Measurements from ENCODE around the gene PPP1R15A. TPM values are rescaled to one million over a fixed set of nuclear protein-coding genes. Genes with fewer than 3 reads are reported as not detected.

The PPP1R15A gene
- total and polyA plus RNA-seq, 2 donors (not counting 3 experiments of a cell fraction or from before 2014, with no cell fraction given), result 42.3 to 67.4 TPM

DNA sequence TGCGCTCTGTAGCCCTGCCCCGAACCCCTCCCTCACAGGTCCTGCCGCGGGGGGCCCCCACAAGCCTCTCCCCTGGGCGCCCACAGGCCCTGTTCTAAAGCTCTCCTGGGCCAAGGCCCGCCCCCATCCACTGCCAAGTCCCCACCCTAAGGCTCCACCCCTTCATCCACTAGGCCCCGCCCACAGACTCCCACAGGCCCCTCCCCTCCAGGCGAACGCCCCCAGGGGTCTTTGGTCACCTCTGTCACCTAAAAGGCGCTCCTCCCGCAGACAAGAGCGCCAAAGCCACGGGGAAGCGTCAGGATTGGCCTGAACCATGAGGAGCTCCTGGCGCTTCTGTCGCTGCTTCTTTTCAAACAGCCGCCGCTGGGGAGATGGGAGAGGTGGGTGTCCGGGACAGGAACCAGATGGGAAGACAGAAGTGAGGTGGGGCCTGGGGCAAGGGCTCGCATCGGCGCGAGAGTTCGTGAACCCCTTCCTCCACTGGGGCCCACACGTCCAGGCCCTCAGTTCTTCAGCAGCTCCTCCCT is 24.0 kb downstream of the PPP1R15A start:
- Histone ChIP-seq H3K27ac (ENCODE audit: insufficient read depth, low read depth, low read length) (no peak overlapping the region), H3K9me3 (replicated peaks; ENCODE audit: control insufficient read depth, insufficient read depth, low read length) (no peaks in the 10 kb centered on the region), H3K9ac (replicated peaks; ENCODE audit: extremely low read depth, insufficient read depth, low read length) (no peak overlapping the region), H3K79me2 (ENCODE audit: control insufficient read depth, insufficient read depth, low read length) (peaks cover 5% of the 10 kb centered on the region), H3K4me1 (ENCODE audit: control insufficient read depth, extremely low read depth, insufficient read depth, low read length) (peaks cover 12% of the 10 kb centered on the region), H3K4me2 (ENCODE audit: insufficient read depth, low read length) (no peak overlapping the region), H3K27me3 (ENCODE audit: control insufficient read depth in 2 of 2, insufficient read depth in 2 of 2, low read length in 2 of 2) (peaks cover 10 to 11% of the 10 kb centered on the region in 2 experiments), H3K9me1 (replicated peaks; ENCODE audit: control insufficient read depth, extremely low read depth, insufficient read depth, low read length) (no peaks in the 10 kb centered on the region), H4K20me1 (replicated peaks; ENCODE audit: control insufficient read depth, extremely low read depth, insufficient read depth, low read length) (no peaks in the 10 kb centered on the region), H3K4me3 (replicated peaks in 1 of 3; ENCODE audit: insufficient read depth in 1 of 3, low read depth in 1 of 3, low read length in 3 of 3) (peak overlapping the region in 1 of 3 experiments; percentile 14), H2AFZ (ENCODE audit: low read depth, low read length) (peak overlapping the region; percentile 39), H3K36me3 (ENCODE audit: control insufficient read depth in 2 of 2, extremely low read depth in 1 of 2, insufficient read depth in 2 of 2, low read length in 2 of 2) (no peaks in the 10 kb centered on the region)
- ChIA-PET CTCF (interaction anchor here (2.3 kb wide), 1 partner anchor 74 kb away, joined by 13 read pairs; no protein-coding TSS in a partner anchor), POLR2A (interaction anchor here (0.7 kb wide), 1 partner anchor 90 kb away, joined by 3 read pairs; no protein-coding TSS in a partner anchor)
- no peak for TF ChIP-seq EZH2 (IDR thresholded peaks at IDR 0.05; ENCODE audit: borderline replicate concordance, low read depth, low read length, severe bottlenecking)
- no peak for TF ChIP-seq MYC (IDR thresholded peaks at IDR 0.05; ENCODE audit: low read depth, low read length)
- no peak for TF ChIP-seq FOS (IDR thresholded peaks at IDR 0.05; ENCODE audit: borderline replicate concordance, insufficient read depth, low read length)
- no peak for TF ChIP-seq JUN (IDR thresholded peaks at IDR 0.05; ENCODE audit: borderline replicate concordance, insufficient read depth, insufficient read length, low read depth)
- TF ChIP-seq, protein P1, sequence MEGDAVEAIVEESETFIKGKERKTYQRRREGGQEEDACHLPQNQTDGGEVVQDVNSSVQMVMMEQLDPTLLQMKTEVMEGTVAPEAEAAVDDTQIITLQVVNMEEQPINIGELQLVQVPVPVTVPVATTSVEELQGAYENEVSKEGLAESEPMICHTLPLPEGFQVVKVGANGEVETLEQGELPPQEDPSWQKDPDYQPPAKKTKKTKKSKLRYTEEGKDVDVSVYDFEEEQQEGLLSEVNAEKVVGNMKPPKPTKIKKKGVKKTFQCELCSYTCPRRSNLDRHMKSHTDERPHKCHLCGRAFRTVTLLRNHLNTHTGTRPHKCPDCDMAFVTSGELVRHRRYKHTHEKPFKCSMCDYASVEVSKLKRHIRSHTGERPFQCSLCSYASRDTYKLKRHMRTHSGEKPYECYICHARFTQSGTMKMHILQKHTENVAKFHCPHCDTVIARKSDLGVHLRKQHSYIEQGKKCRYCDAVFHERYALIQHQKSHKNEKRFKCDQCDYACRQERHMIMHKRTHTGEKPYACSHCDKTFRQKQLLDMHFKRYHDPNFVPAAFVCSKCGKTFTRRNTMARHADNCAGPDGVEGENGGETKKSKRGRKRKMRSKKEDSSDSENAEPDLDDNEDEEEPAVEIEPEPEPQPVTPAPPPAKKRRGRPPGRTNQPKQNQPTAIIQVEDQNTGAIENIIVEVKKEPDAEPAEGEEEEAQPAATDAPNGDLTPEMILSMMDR (IDR thresholded peaks at IDR 0.05; ENCODE audit: extremely low read depth in 1 of 2, insufficient read depth in 1 of 2, low read depth in 1 of 2, low read length in 2 of 2), result no peak
- TF ChIP-seq, protein P2, sequence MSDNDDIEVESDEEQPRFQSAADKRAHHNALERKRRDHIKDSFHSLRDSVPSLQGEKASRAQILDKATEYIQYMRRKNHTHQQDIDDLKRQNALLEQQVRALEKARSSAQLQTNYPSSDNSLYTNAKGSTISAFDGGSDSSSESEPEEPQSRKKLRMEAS (IDR thresholded peaks at IDR 0.05; ENCODE audit: insufficient read depth, insufficient read length), result no peak
- TF ChIP-seq POLR2A (IDR thresholded peaks at IDR 0.05; ENCODE audit: low read depth, low read length), result no peak
- no peak for TF ChIP-seq POLR2AphosphoS5 (IDR thresholded peaks at IDR 0.05; ENCODE audit: insufficient read depth, low read depth, low read length)
- no peak for TF ChIP-seq GATA2 (IDR thresholded peaks at IDR 0.05; ENCODE audit: insufficient read depth, insufficient read length, low read depth, low read length)
- intact Hi-C loops (cut with micrococcal nuclease), result no loop called here
- BruUV-seq (replicated peaks), result no TSS peak
- dilution Hi-C loops (cut with MboI; ENCODE audit: extremely low pct_ligation_motif_present, low sequenced_read_pairs), result no loop called here
- FAIRE-seq (peak; percentile 31), DNase-seq (ENCODE audit: low read depth, low spot score) (no peak)

Measured in endothelial cell of umbilical vein (primary cell).